Measurements from ENCODE around the gene SH3GLB2. TPM values are rescaled to one million over a fixed set of nuclear protein-coding genes. Genes with fewer than 3 reads are reported as not detected.

The SH3GLB2 gene
- total and polyA plus RNA-seq, 2 of the 8 experiments (the other 6 are each of a cell fraction or from before 2014, with no cell fraction given) = 52.7 to 79.9 TPM

DNA sequence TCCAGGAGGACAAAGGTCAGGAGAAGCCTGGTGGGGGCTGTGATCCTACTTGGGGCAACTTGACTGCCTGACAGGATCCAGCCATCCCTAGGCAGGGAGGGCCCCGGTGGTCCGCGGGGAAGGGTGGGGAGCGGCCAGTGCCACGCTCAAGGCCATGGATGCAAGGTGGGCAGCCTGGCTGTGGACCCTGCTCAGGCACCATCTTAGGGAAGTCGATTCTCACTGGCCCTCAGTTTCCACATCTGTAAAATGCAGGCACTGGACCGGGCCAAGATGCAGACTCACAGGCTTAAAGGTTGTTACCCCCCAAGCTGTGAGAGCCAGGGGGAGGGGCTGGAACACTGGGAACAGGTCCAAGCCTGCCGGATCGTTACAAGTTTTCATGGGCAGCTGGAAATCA is 44.0 kb upstream of the SH3GLB2 start (continued):
- TF ChIP-seq, protein P1, sequence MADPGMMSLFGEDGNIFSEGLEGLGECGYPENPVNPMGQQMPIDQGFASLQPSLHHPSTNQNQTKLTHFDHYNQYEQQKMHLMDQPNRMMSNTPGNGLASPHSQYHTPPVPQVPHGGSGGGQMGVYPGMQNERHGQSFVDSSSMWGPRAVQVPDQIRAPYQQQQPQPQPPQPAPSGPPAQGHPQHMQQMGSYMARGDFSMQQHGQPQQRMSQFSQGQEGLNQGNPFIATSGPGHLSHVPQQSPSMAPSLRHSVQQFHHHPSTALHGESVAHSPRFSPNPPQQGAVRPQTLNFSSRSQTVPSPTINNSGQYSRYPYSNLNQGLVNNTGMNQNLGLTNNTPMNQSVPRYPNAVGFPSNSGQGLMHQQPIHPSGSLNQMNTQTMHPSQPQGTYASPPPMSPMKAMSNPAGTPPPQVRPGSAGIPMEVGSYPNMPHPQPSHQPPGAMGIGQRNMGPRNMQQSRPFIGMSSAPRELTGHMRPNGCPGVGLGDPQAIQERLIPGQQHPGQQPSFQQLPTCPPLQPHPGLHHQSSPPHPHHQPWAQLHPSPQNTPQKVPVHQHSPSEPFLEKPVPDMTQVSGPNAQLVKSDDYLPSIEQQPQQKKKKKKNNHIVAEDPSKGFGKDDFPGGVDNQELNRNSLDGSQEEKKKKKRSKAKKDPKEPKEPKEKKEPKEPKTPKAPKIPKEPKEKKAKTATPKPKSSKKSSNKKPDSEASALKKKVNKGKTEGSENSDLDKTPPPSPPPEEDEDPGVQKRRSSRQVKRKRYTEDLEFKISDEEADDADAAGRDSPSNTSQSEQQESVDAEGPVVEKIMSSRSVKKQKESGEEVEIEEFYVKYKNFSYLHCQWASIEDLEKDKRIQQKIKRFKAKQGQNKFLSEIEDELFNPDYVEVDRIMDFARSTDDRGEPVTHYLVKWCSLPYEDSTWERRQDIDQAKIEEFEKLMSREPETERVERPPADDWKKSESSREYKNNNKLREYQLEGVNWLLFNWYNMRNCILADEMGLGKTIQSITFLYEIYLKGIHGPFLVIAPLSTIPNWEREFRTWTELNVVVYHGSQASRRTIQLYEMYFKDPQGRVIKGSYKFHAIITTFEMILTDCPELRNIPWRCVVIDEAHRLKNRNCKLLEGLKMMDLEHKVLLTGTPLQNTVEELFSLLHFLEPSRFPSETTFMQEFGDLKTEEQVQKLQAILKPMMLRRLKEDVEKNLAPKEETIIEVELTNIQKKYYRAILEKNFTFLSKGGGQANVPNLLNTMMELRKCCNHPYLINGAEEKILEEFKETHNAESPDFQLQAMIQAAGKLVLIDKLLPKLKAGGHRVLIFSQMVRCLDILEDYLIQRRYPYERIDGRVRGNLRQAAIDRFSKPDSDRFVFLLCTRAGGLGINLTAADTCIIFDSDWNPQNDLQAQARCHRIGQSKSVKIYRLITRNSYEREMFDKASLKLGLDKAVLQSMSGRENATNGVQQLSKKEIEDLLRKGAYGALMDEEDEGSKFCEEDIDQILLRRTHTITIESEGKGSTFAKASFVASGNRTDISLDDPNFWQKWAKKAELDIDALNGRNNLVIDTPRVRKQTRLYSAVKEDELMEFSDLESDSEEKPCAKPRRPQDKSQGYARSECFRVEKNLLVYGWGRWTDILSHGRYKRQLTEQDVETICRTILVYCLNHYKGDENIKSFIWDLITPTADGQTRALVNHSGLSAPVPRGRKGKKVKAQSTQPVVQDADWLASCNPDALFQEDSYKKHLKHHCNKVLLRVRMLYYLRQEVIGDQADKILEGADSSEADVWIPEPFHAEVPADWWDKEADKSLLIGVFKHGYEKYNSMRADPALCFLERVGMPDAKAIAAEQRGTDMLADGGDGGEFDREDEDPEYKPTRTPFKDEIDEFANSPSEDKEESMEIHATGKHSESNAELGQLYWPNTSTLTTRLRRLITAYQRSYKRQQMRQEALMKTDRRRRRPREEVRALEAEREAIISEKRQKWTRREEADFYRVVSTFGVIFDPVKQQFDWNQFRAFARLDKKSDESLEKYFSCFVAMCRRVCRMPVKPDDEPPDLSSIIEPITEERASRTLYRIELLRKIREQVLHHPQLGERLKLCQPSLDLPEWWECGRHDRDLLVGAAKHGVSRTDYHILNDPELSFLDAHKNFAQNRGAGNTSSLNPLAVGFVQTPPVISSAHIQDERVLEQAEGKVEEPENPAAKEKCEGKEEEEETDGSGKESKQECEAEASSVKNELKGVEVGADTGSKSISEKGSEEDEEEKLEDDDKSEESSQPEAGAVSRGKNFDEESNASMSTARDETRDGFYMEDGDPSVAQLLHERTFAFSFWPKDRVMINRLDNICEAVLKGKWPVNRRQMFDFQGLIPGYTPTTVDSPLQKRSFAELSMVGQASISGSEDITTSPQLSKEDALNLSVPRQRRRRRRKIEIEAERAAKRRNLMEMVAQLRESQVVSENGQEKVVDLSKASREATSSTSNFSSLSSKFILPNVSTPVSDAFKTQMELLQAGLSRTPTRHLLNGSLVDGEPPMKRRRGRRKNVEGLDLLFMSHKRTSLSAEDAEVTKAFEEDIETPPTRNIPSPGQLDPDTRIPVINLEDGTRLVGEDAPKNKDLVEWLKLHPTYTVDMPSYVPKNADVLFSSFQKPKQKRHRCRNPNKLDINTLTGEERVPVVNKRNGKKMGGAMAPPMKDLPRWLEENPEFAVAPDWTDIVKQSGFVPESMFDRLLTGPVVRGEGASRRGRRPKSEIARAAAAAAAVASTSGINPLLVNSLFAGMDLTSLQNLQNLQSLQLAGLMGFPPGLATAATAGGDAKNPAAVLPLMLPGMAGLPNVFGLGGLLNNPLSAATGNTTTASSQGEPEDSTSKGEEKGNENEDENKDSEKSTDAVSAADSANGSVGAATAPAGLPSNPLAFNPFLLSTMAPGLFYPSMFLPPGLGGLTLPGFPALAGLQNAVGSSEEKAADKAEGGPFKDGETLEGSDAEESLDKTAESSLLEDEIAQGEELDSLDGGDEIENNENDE (IDR thresholded peaks at IDR 0.05; ENCODE audit: insufficient replicate concordance, low read length) = no peak
- TF ChIP-seq, protein P2, sequence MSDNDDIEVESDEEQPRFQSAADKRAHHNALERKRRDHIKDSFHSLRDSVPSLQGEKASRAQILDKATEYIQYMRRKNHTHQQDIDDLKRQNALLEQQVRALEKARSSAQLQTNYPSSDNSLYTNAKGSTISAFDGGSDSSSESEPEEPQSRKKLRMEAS (IDR thresholded peaks at IDR 0.05) = no peak
- TF ChIP-seq RXRA (IDR thresholded peaks at IDR 0.05; ENCODE audit: insufficient read depth, low read depth, low read length) = no peak
- TF ChIP-seq, protein P3, sequence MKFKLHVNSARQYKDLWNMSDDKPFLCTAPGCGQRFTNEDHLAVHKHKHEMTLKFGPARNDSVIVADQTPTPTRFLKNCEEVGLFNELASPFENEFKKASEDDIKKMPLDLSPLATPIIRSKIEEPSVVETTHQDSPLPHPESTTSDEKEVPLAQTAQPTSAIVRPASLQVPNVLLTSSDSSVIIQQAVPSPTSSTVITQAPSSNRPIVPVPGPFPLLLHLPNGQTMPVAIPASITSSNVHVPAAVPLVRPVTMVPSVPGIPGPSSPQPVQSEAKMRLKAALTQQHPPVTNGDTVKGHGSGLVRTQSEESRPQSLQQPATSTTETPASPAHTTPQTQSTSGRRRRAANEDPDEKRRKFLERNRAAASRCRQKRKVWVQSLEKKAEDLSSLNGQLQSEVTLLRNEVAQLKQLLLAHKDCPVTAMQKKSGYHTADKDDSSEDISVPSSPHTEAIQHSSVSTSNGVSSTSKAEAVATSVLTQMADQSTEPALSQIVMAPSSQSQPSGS (IDR thresholded peaks at IDR 0.05; ENCODE audit: low read length) = no peak
- TF ChIP-seq KDM1A (IDR thresholded peaks at IDR 0.05; ENCODE audit: borderline replicate concordance, low read length) = no peak
- TF ChIP-seq BCL11A (IDR thresholded peaks at IDR 0.05; ENCODE audit: low read depth in 2 of 2, low read length in 2 of 2) = no peak
